Breast epithelium (tissue), 3 donors: ENCODE results near the gene DCST1.

Source experiments
- CTCF ChIP-seq, 3 donors: fragments of 450-650 bp; IDR thresholded peaks; one replicate each; pipeline ENCODE4 v1.5.1; 2016 to 2017; ENCODE audit warnings: antibody characterized with exemption in 3 of 3, mild to moderate bottlenecking in 3 of 3, moderate library complexity in 3 of 3
- POLR2A ChIP-seq: fragments of 450-650 bp; IDR thresholded peaks from one replicate; pipeline ENCODE4 v1.6.1; 2016; ENCODE audit warnings: antibody characterized with exemption, mild to moderate bottlenecking, moderate library complexity
- POLR2AphosphoS5 ChIP-seq, 3 donors: sonication (generic); formaldehyde crosslinking; IDR thresholded peaks; one replicate each; pipeline ENCODE4 v1.6.1; 2017; ENCODE audit warnings: antibody characterized with exemption in 3 of 3

GRCh38 chr1:155083052-155083541 is 49.5 kb downstream of the DCST1 start:
- TF ChIP-seq POLR2A (no peak), CTCF (IDR thresholded peaks at IDR 0.05) (no peak), POLR2AphosphoS5 (IDR thresholded peaks at IDR 0.05) (peak in 2 of 3 donors; percentile 25 to 42)
